Activated CD4-positive, alpha-beta T cell treated with anti-CD3 and anti-CD28 coated beads, Interleukin-2, Interleukin-4, amounts not matched to agents 100 ng/mL and 50 ng/mL, durations not matched to agents 16 hours and 8 hours (primary cell): ENCODE measurements around the gene RORC.
A peak's percentile ranks its signal among the peaks of the same experiment; 100 is the strongest.

Experiments
- DNase-seq: peaks from one replicate; pipeline ENCODE4 v3.0.0-alpha.2; 2020; ENCODE audit warnings: low spot score

RORC gene

GRCh38 chr1:151847867-151848596, 16.4 kb upstream of the RORC start:
- no peak for DNase-seq

- DNase-seq = no peak
Observed at GRCh38 chr1:151846686-151847237, 15.2 kb upstream of the RORC start.

- DNase-seq = peak; percentile 68
Observed at GRCh38 chr1:151846062-151846568, 14.5 kb upstream of the RORC start.

GRCh38 chr1:151843398-151843797, 11.8 kb upstream of the RORC start:
- DNase-seq = no peak

GRCh38 chr1:151841141-151841540, 9.5 kb upstream of the RORC start:
- no peak for DNase-seq

- DNase-seq = no peak
Observed at GRCh38 chr1:151840421-151840820, 8.8 kb upstream of the RORC start.

- peak; percentile 85 for DNase-seq
Observed at GRCh38 chr1:151839457-151840403, 8.1 kb upstream of the RORC start, which contains the start of gene C2CD4D. Gene C2CD4D (minus strand): TSS chr1:151839820. CDS start chr1:151838989, 831 bp downstream.

GRCh38 chr1:151839082-151839412, 7.4 kb upstream of the RORC start:
- no peak for DNase-seq

- DNase-seq = no peak
Observed at GRCh38 chr1:151838222-151839081, 6.8 kb upstream of the RORC start.

GRCh38 chr1:151837884-151838221, 6.3 kb upstream of the RORC start:
- no peak for DNase-seq

- DNase-seq = peak; percentile 63
Observed at GRCh38 chr1:151837197-151837596, 5.6 kb upstream of the RORC start.

GRCh38 chr1:151835596-151835995, 4.0 kb upstream of the RORC start:
- no peak for DNase-seq

GRCh38 chr1:151834239-151834638, 2.6 kb upstream of the RORC start:
- DNase-seq = no peak

GRCh38 chr1:151833172-151833900, 1.7 kb upstream of the RORC start:
- DNase-seq = no peak

GRCh38 chr1:151832318-151832980, 847 bp upstream of the RORC start:
- DNase-seq = no peak

GRCh38 chr1:151831256-151831591, 378 bp downstream of the RORC start:
- DNase-seq = no peak

GRCh38 chr1:151830055-151830454, 1.5 kb downstream of the RORC start:
- DNase-seq = no peak

- peak; percentile 71 for DNase-seq
Observed at GRCh38 chr1:151829352-151830046, 2.1 kb downstream of the RORC start.

- no peak for DNase-seq
Observed at GRCh38 chr1:151828921-151829320, 2.7 kb downstream of the RORC start.

GRCh38 chr1:151827853-151828252, 3.7 kb downstream of the RORC start:
- no peak for DNase-seq
